Measurements from ENCODE around the gene GPSM1.

DNA sequence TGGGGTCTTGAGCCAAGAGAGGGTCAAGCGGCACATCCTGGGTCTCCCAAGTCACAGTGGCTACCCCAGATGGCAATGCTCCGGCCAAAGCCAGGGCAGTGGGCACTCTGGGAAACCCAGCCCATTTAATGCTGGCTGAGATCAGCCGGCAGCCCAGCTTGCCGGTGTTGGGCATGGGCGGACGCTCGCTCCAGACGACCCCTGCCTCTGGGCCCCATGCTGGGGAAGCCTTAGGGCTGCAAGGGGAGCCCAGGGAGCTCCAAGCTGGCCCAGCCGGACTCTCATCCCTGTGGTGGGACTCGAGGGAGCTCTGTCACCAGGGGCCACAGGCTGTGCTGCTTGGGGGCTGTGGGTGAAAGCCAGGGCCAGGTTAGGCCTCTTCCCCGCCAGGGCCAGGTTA is 52.1 kb downstream of the GPSM1 start:
- TF ChIP-seq, protein P1, sequence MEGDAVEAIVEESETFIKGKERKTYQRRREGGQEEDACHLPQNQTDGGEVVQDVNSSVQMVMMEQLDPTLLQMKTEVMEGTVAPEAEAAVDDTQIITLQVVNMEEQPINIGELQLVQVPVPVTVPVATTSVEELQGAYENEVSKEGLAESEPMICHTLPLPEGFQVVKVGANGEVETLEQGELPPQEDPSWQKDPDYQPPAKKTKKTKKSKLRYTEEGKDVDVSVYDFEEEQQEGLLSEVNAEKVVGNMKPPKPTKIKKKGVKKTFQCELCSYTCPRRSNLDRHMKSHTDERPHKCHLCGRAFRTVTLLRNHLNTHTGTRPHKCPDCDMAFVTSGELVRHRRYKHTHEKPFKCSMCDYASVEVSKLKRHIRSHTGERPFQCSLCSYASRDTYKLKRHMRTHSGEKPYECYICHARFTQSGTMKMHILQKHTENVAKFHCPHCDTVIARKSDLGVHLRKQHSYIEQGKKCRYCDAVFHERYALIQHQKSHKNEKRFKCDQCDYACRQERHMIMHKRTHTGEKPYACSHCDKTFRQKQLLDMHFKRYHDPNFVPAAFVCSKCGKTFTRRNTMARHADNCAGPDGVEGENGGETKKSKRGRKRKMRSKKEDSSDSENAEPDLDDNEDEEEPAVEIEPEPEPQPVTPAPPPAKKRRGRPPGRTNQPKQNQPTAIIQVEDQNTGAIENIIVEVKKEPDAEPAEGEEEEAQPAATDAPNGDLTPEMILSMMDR (IDR thresholded peaks at IDR 0.05): no peak
- no peak for TF ChIP-seq POLR2AphosphoS5 (IDR thresholded peaks at IDR 0.05)
